GM23248 (cell line): ENCODE measurements around the gene C9orf72.

Source experiments
- EZH2 ChIP-seq: fragments of 200-600 bp; sonication (generic); IDR thresholded peaks from 2 replicates; pipeline ENCODE4 v1.6.1; 2018; ENCODE audit warnings: antibody characterized with exemption, mild to moderate bottlenecking; ENCODE audit not compliant: insufficient read depth, poor library complexity, severe bottlenecking
- EZH2phosphoT487 ChIP-seq: fragments of 200-600 bp; sonication (generic); IDR thresholded peaks from 2 replicates; pipeline ENCODE4 v1.6.1; 2018; ENCODE audit warnings: antibody characterized with exemption, moderate library complexity, mild to moderate bottlenecking, low read depth; ENCODE audit not compliant: insufficient read depth

GRCh38 chr9:27610622-27611021, 37.3 kb upstream of the C9orf72 start:
- TF ChIP-seq EZH2 (no peak), EZH2phosphoT487 (no peak)
